ENCODE measurements around the gene ULK4. TPM values are rescaled to one million over a fixed set of nuclear protein-coding genes. Genes with fewer than 3 reads are reported as not detected.
"Not testable (repeated sequence)": the region's sequence is repeated elsewhere in the genome, so short reads cannot be mapped to it uniquely, and the experiment has no call there.

ULK4 gene
- 2.1 and 4.1 TPM in 2 replicates for polyA plus RNA-seq (2014; cell fraction: cytosol; rRNA removed)
- polyA plus RNA-seq (2014; cell fraction: nucleus; rRNA removed) = 2.1 and 3.3 TPM in 2 replicates

GRCh38 chr3:41961751-41962679, at the start of gene ULK4:
TSS of gene ULK4 (minus strand) at chr3:41962103. CDS start at chr3:41954759, 7,344 bp downstream.
- DNase-seq (ENCODE audit: low spot score) = peak; percentile 99

- peak; percentile 36 for DNase-seq (ENCODE audit: low spot score)
These were observed 48.6 kb upstream of the ULK4 start for GRCh38 chr3:42010530-42010929.

DNA sequence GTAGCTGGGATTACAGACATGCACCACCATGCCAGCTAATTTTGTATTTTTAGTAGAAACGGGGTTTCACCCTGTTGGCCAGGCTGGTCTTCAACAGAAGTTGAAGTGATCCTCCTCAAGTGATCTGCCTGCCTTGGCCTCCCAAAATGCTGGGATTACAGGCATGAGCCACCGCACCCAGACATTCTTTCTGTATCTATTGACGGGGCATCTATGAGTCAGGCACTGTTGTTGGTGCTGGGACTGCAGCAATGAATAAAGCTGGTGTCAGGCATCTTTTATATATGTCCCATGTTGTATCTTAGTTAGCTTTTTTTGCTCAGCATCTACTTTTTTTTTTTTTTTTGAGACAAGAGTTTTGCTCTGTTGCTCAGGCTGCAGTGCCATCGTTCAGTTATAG, 47.6 kb upstream of the ULK4 start:
- DNase-seq (ENCODE audit: low spot score) = no peak

GRCh38 chr3:42007785-42008184, 45.9 kb upstream of the ULK4 start:
- DNase-seq (ENCODE audit: low spot score) = no peak

- no peak for DNase-seq (ENCODE audit: low spot score)
These were observed 43.5 kb upstream of the ULK4 start for GRCh38 chr3:42005401-42005800.

- no peak for DNase-seq (ENCODE audit: low spot score)
These were observed 40.9 kb upstream of the ULK4 start for GRCh38 chr3:42002790-42003189.

DNA sequence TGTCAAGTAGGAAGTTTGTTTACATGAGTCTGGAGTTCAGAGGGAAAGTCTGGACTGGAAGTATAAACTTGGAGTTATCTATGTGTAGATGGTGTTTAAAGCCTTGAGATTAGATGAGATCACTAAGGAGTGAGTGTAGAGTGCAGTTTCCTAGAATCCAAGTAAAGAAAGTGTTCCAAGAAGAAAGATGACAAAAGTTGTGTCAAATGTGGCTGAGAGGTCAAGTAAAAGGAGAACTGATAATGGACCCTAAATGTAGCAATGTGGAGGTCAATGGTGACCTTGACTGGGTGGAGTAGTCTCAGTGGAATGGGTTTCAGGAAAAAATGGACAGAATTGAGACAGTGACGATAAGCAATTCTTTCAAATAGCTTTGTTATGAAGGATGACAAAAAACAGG, 39.9 kb upstream of the ULK4 start:
- no peak for DNase-seq (ENCODE audit: low spot score)

- DNase-seq (ENCODE audit: low spot score) = no peak
These were observed 38.0 kb upstream of the ULK4 start for GRCh38 chr3:41999909-42000308.

DNA sequence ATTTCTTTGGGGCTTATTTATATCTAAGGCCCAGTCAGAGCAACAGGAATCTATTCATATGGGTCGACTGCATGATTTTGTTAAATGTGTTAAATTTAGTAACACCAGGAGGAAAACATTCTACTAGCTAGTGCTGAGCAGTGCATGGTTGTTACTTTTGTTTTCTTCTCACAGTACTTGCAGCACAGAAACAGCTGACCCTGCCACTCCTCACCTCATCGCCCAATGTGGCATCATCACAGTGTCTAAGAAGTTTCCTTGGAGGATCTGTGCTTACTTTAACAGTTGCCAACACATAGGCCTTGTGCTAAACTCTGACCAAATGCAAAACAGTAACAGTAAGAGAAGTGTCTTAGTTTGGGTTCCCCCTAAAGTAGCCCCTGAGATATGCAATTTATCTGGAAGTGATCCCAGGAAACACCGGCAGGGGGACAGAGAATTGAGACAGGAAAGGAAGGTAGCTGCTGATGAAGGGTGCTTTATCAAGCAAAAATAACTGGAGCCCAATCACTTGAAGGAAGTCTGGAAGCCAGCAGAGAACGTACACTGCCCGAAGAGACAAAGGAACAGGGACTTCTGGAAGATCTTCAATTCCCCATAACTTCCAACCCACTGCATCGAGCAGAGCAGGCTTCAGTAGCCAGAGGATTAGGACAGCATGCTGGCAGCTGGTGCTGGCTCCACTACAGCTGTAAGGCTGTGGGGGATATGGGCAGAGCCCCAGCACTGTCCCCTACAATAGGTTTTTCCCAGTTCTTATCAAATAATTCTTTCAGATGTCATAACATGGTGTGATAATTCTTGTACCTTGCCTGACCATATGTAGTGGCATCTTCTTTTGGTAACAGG, 36.0 kb upstream of the ULK4 start:
- peak; percentile 34 for DNase-seq (ENCODE audit: low spot score)

GRCh38 chr3:41991437-41991836, 29.5 kb upstream of the ULK4 start:
- DNase-seq (ENCODE audit: low spot score) = peak; percentile 29

- no peak for DNase-seq (ENCODE audit: low spot score)
These were observed 27.6 kb upstream of the ULK4 start for GRCh38 chr3:41989518-41989917.

- no peak for DNase-seq (ENCODE audit: low spot score)
These were observed 25.7 kb upstream of the ULK4 start for GRCh38 chr3:41987627-41988026.

- DNase-seq (ENCODE audit: low spot score) = no peak
These were observed 24.7 kb upstream of the ULK4 start for GRCh38 chr3:41986561-41986960.

- no peak for DNase-seq (ENCODE audit: low spot score)
These were observed 23.1 kb upstream of the ULK4 start for GRCh38 chr3:41985018-41985417.

GRCh38 chr3:41983091-41983490, 21.2 kb upstream of the ULK4 start:
- not testable (repeated sequence) for DNase-seq (ENCODE audit: low spot score)

GRCh38 chr3:41977401-41977800, 15.5 kb upstream of the ULK4 start:
- DNase-seq (ENCODE audit: low spot score) = not testable (repeated sequence)

GRCh38 chr3:41975416-41976103, 13.7 kb upstream of the ULK4 start:
- DNase-seq (ENCODE audit: low spot score) = no peak

- DNase-seq (ENCODE audit: low spot score) = no peak
These were observed 12.3 kb upstream of the ULK4 start for GRCh38 chr3:41974223-41974622.

- no peak for DNase-seq (ENCODE audit: low spot score)
These were observed 10.9 kb upstream of the ULK4 start for GRCh38 chr3:41972802-41973201.

GRCh38 chr3:41966206-41966605, 4.3 kb upstream of the ULK4 start:
- DNase-seq (ENCODE audit: low spot score) = no peak

- DNase-seq (ENCODE audit: low spot score) = no peak
These were observed 1.9 kb upstream of the ULK4 start for GRCh38 chr3:41963823-41964222.

Measured in SK-N-DZ (cell line).